22Rv1 (cell line): ENCODE data around the gene SLF2.

ENCODE experiments used
- ZFX ChIP-seq: fragments of 450-650 bp; IDR thresholded peaks from 2 replicates; pipeline ENCODE4 v1.6.1; 2017; ENCODE audit warnings: antibody characterized with exemption, borderline replicate concordance
- TF ChIP-seq, protein P1 (sequence below): fragments of 450-650 bp; IDR thresholded peaks from 2 replicates; pipeline ENCODE4 v1.5.1; 2017; ENCODE audit warnings: mild to moderate bottlenecking

DNA sequence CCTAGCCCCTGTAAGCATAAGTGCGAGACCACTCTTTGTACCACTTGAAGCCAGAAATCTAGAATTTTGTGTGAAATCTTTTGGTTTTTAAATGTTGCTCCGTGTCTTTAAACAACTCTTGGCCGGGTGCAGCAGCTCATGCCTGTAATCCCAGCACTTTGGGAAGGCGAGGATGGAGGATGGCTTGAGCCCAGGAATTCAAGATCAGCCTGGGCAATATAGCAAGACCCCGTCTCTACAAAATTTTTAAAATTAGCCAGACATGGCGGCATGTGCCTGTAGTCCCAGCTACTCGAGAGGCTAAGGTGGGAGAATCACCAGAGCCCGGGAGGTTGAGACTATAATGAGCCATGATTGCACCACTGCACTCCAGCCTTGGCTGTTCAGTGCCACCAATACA lies 4.4 kb upstream of the SLF2 start:
- TF ChIP-seq, protein P1, sequence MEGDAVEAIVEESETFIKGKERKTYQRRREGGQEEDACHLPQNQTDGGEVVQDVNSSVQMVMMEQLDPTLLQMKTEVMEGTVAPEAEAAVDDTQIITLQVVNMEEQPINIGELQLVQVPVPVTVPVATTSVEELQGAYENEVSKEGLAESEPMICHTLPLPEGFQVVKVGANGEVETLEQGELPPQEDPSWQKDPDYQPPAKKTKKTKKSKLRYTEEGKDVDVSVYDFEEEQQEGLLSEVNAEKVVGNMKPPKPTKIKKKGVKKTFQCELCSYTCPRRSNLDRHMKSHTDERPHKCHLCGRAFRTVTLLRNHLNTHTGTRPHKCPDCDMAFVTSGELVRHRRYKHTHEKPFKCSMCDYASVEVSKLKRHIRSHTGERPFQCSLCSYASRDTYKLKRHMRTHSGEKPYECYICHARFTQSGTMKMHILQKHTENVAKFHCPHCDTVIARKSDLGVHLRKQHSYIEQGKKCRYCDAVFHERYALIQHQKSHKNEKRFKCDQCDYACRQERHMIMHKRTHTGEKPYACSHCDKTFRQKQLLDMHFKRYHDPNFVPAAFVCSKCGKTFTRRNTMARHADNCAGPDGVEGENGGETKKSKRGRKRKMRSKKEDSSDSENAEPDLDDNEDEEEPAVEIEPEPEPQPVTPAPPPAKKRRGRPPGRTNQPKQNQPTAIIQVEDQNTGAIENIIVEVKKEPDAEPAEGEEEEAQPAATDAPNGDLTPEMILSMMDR, result no peak
- no peak for TF ChIP-seq ZFX
